ENCODE results near the gene RPS29.

- TF ChIP-seq SUZ12 (IDR thresholded peaks at IDR 0.05; ENCODE audit: extremely low read depth, insufficient read depth, insufficient read length): no peak
- no peak for TF ChIP-seq ZNF274 (IDR thresholded peaks at IDR 0.05; ENCODE audit: low read depth, low read length)
- no peak for TF ChIP-seq YY1 (IDR thresholded peaks at IDR 0.05; ENCODE audit: insufficient read depth, insufficient read length)
Observed at GRCh38 chr14:49545716-49546115, 40.5 kb downstream of the RPS29 start.
